ENCODE data around the gene HRH1. TPM values are rescaled to one million over a fixed set of nuclear protein-coding genes. Genes with fewer than 3 reads are reported as not detected.

The HRH1 gene
- total and polyA plus RNA-seq, 10 of the 15 experiments (the other 5 are each of a cell fraction or from before 2014, with no cell fraction given), result not detected

GRCh38 chr3:11228041-11228440 lies 73.7 kb downstream of the HRH1 start (continued):
- TF ChIP-seq CUX1 (IDR thresholded peaks at IDR 0.05; ENCODE audit: insufficient replicate concordance, low read depth, low read length) (no peak), SIX5 (IDR thresholded peaks at IDR 0.05; ENCODE audit: low read depth, low read length, severe bottlenecking) (no peak)

- TF ChIP-seq ATF3 (IDR thresholded peaks at IDR 0.05; ENCODE audit: borderline replicate concordance, extremely low read depth, low read depth, low read length), result no peak
- no peak for TF ChIP-seq FOXM1 (IDR thresholded peaks at IDR 0.05; ENCODE audit: low read depth, low read length)
- TF ChIP-seq ELK1 (IDR thresholded peaks at IDR 0.05; ENCODE audit: low read depth, low read length), result no peak
- TF ChIP-seq NFIC (IDR thresholded peaks at IDR 0.05; ENCODE audit: low read depth, low read length), result no peak
- TF ChIP-seq EP300 (IDR thresholded peaks at IDR 0.05; ENCODE audit: borderline replicate concordance in 1 of 2, control insufficient read depth in 1 of 2, low read depth in 2 of 2, low read length in 2 of 2), result no peak
- no peak for TF ChIP-seq ZBTB4 (CRISPR knock-in tag; IDR thresholded peaks at IDR 0.05)
- TF ChIP-seq RB1 (IDR thresholded peaks at IDR 0.05; ENCODE audit: borderline replicate concordance), result no peak
- no peak for TF ChIP-seq FOXK2 (IDR thresholded peaks at IDR 0.05)
- H3K4me1 ChIP-seq (ENCODE audit: control insufficient read depth, insufficient read depth, low read length), result peaks cover 3% of the 10 kb centered on the region; the same call in 1 of the 2 replicates
- no peaks in the 10 kb centered on the region for H3K36me3 ChIP-seq (ENCODE audit: control insufficient read depth in 2 of 2, insufficient read depth in 2 of 2, low read length in 1 of 2)
- no peak overlapping the region for H3K27ac ChIP-seq (ENCODE audit: control insufficient read depth, insufficient read depth)
- no TSS peak for BruUV-seq (replicated peaks)
- in situ Hi-C loops (cut with MboI) (loop anchor here (5.0 kb wide), 1 partner anchor 427 kb away; no protein-coding TSS in a partner anchor), intact Hi-C loops (cut with micrococcal nuclease; ENCODE audit: unreplicated experiment) (no loop called here)
- H4K20me1 ChIP-seq (ENCODE audit: control insufficient read depth, insufficient read depth), result no peaks in the 10 kb centered on the region
- no peaks in the 10 kb centered on the region for H3K9me3 ChIP-seq (replicated peaks; ENCODE audit: control insufficient read depth, insufficient read depth, low read length)
- H3K4me3 ChIP-seq, result no peak overlapping the region
- no peaks in the 10 kb centered on the region for H3K79me2 ChIP-seq (ENCODE audit: control insufficient read depth, insufficient read depth, low read length)
- WGBS (ENCODE audit: insufficient coverage, insufficient replicate concordance, low lambda C conversion rate, missing lambda C conversion rate), result 94% methylated on average over 4 of the region's 4 CpGs
- DNase-seq (ENCODE audit: low read depth, low spot score) (no peak), ATAC-seq (no peak), FAIRE-seq (no peak)
- no peak overlapping the region for H2AFZ ChIP-seq (ENCODE audit: control insufficient read depth, low read depth, low read length)
- H3K9ac ChIP-seq (ENCODE audit: control insufficient read depth, insufficient read depth, low read length), result no peak overlapping the region
- no peaks in the 10 kb centered on the region for H3K27me3 ChIP-seq (replicated peaks in 1 of 2; ENCODE audit: control insufficient read depth in 2 of 2, insufficient read depth in 2 of 2, low read length in 1 of 2)
- CTCF ChIA-PET, result interaction anchor here (0.6 to 1.3 kb wide), 2 partner anchors 419 to 605 kb away, joined by 3 read pairs; no protein-coding TSS in a partner anchor
- RAD21 ChIA-PET (ENCODE audit: unreplicated experiment), result interaction anchor here (1.5 kb wide), 1 partner anchor 105 kb away, joined by 6 read pairs; no protein-coding TSS in a partner anchor
- H3K4me2 ChIP-seq (ENCODE audit: control insufficient read depth, insufficient read depth), result no peak overlapping the region
- POLR2A ChIA-PET, result no interaction called here
- SMC1A ChIA-PET (ENCODE audit: uncharacterized antibody, unreplicated experiment), result no interaction called here
Observed at GRCh38 chr3:11230125-11230524, 75.8 kb downstream of the HRH1 start.
